HG02970 (cell line): Measurements from ENCODE around the gene SYNGR2.
"Not testable (repeated sequence)": the region's sequence is repeated elsewhere in the genome, so short reads cannot be mapped to it uniquely, and the experiment has no call there.

Source experiments
- ATAC-seq: cut with Tn5 transposase; IDR thresholded peaks from one replicate; pipeline ENCODE4 v1.9.1; 2021; ENCODE audit warnings: mild to moderate bottlenecking, moderate library complexity, moderate number of reproducible peaks; ENCODE audit not compliant: unreplicated experiment, low FRiP score

SYNGR2 gene

DNA sequence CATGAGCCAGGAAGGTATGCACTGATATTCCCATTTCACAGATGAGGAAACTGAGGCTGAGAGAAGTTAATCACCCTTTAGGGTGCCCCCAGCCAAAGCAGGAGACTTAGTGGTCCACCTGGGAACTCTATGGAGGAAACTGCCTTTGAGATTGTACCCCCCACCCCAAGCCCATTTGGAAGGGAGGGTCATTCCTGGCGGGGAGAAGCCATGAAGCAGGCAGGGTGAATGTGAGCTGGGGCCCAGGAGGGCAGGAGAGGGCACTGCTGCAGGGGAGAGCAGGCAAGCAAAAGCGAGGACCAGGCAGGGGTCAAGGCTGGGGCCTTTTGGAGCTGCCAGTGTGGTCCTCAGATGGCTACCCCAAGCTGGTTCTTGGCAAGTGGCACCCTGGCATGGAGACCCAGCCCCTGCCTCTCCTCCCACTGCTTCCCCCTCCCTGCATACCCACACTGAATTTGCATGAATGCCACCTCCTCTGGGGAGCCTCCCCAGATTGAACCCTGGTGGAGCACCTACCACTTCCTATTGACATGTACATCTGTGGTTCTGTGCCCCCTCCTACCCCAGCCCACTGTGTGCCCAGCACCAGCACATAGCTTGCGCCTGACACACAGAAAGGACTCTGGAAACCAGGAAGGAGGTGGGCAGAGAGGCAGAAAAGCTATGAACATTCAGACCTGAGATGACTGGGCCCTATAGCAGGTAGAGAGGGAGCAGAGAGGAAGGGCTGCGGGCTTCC lies 38.9 kb upstream of the SYNGR2 start:
- ATAC-seq, result no peak

DNA sequence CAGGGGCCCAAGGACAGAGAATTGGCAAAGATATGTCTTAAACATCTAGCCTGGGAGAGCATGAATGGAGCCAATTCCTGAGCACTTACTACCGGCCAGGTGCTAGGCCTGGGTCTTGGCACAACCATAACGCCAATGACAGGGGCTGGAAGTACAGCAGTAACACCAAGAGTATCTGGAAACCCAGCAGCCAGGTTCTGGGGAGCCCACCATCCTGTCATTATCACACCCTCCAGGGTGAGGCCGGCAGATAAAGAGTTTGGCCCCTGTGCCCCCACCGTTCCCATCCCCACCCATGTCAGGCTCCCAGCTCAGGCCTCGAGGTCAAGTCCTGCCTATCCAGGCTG lies 38.3 kb upstream of the SYNGR2 start:
- ATAC-seq, result no peak

DNA sequence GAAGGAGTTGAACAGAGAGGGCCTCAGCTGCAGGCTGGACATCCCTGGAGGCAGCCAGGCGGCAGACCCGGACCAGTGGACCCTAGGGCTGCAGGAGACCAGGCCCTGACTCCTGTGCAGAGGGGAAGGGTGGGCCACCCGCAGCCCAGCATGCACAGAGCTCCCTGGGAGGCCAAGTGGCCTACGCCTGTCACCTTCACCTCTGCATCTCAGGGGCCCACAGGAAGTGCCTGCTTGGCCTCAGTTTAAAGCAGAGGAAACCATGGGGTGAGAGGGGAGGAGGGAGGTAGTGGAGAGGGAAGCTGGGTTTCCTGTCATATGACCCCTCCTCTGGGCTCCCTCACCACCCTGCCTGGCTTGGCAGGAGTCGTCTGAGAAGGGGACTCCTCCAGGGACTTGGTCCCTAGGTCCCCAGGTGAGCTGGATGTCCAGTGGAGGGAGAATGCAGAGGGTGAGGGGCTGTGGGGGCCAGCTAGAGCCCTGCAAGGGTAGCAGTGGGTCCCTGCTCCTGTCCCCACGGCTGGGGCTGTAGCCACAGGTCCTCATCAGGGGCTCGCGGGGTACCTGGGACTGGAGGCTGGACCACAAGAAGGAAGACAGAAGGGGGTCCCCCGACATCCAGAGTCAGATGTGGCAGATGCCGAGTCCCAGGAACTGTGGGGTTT lies 37.8 kb upstream of the SYNGR2 start, which contains the start of gene TMC8:
Gene TMC8 (plus strand): TSS at position 335 of the 665 bp plus-strand sequence. CDS start 818 bp downstream, outside the sequence.
- no peak for ATAC-seq

DNA sequence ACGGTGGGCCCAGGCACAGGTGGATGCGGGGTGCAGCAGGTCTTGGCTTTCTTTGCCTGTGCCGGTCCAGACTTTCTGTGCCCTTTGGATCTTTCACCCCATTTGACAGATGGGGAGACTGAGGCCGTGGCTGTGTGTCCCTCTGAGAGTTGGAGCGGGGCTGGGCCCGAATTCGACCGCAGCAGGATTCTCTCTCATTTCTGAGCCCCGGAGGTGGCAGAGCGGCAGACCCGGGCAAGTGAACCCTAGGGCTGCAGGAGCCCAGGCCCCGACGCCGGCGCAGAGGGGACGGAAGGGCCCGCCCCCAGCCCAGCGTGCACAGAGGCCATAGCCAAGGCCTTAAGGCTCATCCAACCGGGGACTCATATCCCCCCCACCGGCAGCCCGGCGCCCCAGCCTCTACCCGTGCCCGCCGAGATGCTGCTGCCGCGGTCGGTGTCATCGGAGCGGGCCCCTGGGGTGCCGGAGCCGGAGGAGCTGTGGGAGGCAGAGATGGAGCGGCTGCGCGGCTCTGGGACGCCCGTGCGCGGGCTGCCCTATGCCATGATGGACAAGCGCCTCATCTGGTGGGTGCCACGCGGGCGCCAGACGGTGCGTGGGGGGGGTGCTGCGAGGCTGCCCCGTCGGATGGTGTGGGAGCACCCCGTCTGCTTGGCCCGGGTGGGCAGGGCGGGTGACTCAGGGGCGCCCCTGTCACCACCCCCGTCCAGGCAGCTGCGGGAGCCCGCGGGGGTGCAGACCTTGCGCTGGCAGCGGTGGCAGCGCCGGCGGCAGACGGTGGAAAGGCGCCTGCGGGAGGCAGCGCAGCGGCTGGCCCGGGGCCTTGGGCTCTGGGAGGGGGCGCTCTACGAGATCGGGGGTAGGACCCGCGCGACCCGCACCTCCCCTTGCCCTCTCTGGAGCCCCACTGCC lies 37.0 kb upstream of the SYNGR2 start:
- no peak for ATAC-seq

DNA sequence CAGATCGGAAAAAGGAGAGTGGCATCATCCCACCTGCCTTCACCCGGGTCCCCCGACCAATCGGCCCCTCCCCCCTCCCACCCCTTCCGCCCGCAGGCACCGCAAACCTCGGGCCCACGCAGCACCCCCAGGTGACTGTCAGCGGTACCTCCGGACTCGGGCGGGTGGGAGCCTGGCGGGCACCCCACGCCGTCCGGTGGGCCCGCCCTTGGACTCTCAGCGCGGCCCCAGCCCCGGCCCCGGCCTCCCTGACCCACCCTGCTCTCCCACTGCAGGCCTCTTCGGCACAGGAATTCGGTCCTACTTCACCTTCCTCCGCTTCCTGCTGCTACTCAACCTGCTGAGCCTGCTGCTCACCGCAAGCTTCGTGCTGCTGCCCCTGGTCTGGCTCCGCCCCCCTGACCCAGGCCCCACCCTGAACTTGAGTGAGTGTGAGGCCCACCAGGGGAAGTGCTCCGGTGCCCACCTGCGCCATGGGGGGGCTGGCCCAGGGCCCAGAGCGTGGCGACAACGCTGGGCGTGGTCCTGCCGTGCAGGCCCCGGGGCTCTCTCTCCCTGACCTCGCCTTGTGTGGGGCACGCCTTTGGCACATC lies 36.2 kb upstream of the SYNGR2 start:
- no peak for ATAC-seq

DNA sequence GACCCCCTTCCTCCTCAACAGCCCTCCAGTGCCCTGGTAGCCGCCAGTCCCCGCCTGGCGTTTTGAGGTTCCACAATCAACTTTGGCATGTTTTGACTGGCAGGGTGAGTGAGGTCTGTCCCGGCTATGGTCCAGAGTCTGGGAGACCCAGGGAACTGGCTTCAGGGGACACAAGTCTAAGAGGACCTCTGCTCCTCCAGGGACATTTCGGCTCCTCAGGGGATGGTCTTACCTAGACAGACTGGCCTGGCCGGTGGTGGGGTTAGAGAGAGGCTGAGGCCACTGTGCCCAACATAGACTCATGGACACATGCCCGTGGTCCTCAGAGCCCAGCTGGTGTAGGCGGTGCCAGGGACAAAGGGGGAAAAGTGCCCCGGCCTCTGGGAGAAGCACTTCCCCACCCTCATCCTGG lies 35.6 kb upstream of the SYNGR2 start:
- no peak for ATAC-seq

DNA sequence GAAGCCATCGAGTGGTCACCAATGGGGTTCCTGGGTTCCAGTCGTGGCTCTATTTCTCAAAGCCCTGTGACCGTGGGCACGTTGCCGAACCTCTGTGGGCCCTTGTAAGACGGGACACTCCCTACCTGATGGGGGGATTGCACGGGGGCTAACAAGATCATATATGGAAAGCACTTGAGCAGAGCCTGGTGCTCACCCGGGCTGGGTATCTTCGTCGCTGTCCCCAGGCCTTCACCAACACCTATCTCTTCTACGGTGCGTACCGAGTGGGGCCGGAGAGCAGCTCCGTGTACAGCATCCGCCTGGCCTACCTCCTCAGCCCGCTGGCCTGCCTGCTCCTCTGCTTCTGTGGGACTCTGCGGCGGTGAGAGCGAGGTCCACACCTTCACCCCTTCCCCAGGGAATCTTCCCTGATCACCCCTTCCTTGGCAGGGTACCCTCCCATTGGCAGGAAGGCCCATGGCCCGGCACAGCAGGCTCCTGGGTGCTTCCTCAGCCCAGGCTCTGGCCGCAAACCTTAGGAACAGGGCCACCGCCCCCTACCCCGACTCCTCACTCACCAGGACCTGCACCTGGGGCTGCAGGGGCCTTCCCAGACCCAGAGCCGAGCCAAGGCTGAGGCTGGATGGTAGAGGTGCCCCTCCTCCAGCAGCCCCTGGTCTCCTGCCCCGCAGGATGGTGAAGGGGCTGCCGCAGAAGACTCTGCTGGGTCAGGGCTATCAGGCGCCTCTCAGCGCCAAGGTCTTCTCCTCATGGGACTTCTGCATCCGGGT lies 35.0 kb upstream of the SYNGR2 start:
- ATAC-seq, result no peak

DNA sequence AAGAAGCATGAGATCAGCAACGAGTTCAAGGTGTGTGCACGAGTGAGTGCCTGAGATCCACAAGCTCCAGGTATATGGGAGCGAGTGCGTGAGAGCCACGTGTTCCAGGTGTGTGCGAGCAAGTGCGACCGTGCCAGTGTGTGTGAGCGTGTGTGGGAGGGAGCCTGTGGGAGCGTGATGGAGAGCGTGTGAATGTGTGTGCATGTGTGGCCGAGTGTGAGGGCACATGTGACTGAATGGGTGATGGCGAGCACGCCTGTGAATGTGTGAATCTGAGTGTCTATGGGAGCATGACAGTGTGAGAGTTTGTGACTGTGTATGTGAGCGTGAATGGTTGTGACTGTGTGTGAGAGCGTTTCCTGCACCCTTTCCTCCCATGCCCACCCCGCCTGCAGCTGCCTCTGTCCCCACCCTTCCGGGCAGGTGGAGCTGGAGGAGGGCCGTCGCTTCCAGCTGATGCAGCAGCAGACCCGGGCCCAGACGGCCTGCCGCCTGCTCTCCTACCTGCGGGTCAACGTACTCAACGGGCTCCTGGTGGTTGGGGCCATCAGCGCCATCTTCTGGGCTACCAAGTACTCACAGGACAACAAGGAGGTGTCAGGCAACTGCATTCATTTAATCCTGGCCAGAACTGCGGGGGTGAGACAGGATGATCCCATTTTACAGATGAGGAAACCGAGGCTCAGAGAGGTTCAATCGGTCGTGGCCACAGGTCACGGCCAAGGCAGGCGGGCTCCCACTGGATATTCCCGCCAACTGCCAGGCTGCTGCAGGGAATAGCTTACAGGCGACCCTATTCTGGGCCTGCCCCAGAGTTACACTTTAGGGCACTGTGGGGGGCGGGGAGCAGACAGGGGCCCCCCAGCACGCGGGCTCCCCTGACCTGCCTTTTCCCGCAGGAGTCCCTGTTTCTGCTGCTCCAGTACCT lies 34.1 kb upstream of the SYNGR2 start:
- ATAC-seq, result no peak

DNA sequence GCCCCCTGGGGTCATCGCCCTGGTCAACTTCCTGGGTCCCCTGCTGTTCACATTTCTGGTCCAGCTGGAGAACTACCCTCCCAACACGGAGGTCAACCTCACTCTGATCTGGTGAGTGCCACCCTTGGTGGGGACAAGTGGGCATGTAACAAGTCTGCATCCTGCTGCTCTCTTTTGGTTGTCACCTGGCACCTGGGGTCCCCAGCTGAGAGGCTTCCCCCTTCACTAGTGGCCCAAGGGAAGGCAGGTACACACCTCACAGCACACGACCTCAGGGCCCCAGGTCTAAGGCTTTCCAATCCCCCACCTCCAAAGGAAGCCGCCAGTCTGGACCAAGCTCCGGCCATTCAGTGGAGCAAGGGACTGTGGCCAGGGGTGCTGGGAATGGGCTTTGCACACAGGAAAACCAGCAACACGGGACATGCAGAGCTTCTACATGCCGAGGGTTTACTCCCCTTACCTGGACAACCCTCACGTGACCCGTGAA lies 33.4 kb upstream of the SYNGR2 start:
- ATAC-seq, result no peak

DNA sequence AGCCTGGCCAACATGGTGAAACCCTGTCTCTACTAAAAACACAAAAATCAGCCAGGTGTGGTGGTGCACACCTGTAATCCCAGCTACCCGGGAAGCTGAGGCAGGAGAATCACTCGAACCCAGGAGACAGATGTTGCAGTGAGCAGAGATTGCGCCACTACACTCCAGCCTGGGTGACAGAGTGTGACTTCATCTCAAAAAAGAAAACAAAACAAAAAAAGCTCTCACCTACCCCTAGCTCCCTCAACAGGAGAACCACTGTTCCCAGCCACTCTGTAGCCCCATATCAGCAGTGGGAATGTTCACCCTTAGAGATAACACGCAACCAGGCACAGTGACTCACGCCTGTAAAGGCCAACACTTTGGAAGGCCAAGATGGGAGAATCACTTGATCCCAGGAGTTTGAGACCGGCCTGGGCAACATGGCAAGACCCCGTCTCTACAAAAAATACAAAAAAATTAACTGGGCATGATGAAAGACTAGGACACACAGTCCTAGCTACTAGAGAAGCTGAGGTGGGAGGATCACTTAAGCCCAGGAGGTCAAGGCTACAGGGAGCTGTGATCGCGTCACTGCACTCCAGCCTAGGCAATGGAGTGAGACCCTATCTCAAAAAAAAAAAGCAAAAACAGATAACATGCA lies 32.4 kb upstream of the SYNGR2 start:
- no peak for ATAC-seq

DNA sequence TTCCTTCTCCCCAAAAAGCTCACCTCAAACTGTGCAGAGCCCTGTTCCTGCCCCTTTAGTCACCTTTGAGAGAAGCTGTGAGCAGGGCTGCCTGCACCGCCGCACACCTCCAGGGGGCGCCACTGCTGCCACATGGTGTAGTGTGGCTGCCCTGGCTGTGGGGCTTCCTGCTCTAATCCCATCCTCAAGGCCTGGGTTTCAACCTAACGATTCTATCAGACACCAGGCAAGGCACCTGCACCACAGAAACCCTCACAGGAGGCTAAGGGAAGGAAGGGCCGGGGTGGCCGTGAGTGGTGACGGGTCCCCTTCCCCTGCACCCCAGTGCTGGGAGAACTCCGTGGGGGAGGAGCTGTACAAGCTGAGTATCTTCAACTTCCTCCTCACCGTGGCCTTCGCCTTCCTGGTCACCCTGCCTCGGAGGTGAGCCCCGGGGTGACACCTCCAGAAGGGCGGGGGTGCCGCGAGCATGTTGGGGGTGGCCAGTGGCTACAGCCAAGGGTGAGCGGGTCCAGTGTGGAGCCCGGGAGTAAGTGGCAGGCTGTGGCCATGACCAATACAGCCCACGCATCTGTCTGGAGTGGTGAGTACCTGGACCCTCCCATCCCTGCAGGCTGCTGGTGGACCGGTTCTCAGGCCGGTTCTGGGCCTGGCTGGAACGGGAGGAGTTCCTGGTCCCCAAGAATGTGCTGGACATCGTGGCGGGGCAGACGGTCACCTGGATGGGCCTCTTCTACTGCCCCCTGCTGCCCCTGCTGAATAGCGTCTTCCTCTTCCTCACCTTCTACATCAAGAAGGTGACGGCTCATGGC lies 30.8 kb upstream of the SYNGR2 start:
- no peak for ATAC-seq

DNA sequence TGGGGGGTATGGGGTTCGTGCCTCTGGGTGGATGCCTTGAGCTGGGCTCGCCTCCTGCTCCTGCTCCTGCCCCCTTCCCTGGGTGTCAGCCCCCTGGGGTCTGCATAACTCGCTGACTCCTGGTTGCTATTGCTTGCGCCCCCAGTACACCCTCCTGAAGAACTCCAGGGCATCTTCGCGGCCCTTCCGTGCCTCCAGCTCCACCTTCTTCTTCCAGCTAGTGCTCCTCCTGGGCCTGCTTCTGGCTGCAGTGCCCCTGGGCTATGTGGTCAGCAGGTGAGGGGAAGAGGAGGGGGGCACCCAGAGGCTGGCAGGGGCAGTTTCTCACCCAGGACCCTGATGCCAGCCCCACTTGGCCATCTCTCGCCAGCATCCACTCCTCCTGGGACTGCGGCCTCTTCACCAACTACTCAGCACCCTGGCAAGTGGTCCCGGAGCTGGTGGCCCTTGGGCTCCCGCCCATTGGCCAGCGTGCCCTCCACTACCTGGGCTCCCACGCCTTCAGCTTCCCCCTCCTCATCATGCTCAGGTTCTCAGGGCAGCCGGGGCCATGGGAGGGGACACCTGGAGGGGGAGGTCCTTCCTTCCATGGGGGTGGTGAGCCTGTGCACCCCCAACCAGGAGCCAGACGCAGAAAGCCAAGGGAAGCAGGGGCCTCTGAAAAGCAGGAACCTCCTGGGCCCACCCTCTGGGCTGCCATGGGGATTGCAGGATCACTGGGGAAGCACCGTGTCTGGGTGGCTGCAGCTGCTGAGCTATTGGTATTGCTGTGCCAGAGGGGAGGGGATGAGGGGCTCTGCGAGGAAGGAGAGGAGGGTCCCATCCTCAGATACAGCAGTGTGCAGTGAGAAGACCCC lies 29.9 kb upstream of the SYNGR2 start:
- ATAC-seq, result no peak

DNA sequence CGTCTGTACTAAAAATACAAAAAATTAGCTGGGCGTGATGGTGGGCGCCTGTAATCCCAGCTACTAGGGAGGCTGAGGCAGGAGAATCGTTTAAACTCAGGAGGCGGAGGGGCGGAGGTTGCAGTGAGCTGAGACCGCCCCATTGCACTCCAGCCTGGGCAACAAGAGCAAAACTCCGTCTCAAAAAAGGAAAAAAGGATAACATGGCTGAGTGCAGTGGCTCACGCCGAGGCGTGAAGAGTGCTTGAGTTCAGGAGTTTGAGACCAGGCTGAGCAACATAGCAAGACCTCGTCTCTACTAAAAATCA lies 28.6 kb upstream of the SYNGR2 start:
- ATAC-seq, result not testable (repeated sequence)

DNA sequence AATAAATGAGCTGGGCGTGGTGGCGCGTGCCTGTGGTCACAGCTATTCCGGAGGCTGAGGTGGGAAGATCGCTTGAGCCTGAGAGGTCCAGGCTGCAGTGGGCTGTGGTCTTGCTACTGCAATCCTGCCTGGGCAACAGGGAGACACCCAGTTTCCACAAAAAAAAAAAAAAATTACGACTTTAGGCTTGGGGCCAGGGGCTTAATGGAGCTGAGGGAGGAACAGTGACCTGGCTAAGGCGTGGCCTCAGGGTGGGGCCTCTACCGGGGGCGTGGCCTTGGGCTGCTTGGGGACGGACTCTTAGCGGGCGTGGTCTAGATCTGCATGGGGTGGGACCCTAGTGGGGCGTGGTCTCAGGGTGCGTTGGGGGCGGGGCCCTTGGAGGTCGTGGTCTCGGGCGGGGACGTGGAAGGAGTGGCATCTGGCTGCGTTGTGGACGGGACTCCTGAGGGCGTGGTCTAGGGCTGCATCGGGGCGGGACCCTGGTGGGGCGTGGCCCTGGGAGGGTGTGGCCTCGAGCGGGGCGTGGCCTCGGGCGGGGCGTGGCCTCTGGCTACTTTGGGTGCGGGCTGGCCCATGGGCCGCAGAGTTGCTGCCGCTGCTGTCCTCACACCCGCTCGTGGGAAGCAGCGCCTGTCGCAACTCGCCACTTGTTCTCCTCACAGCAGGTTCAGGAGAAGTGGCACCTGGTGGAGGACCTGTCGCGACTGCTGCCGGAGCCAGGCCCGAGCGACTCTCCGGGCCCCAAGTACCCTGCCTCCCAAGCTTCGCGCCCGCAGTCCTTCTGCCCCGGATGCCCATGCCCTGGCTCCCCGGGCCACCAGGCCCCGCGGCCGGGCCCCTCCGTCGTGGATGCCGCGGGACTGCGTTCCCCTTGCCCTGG lies 28.0 kb upstream of the SYNGR2 start:
- ATAC-seq, result peak; percentile 71

DNA sequence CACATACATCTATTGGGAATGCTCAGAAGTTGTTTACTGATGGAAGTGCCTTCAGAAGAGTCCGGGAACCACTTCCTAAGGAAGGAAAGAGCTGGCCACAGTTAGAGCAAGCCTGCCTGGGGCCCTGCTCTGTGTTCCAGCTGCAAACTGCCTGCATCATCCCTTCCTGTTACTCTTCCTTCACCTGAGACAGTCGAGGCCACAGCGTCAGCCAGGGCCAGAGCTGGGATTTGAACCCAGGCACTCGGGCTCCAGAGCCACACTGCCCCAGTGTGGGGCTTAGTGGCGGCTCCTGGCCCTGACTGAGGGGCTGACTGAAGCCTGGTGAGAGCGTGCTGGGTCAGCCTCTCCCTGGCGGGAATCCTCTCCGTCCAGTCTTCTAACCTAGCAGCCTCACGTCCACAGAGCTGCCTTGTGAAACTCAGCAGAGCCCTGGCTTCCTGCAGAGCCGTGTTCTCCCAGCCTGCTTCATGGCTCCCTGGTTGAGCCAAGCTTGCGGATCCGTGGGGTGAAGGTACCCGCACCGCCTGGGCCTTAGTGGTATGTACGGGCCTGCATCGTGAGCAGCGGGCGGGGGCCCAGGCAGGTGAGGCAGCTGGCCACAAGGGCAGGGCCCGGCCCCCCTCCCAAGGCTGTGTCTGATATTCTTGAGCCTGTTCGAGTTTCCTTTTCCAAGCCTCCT lies 26.8 kb upstream of the SYNGR2 start:
- ATAC-seq, result no peak
